GM18861 (cell line): Measurements from ENCODE around the gene WWP2.
"Not testable (repeated sequence)": the region's sequence is repeated elsewhere in the genome, so short reads cannot be mapped to it uniquely, and the experiment has no call there.

Experiments used
- ATAC-seq: cut with Tn5 transposase; IDR thresholded peaks from one replicate; pipeline ENCODE4 v1.9.1; 2021; ENCODE audit not compliant: unreplicated experiment

WWP2 gene

DNA sequence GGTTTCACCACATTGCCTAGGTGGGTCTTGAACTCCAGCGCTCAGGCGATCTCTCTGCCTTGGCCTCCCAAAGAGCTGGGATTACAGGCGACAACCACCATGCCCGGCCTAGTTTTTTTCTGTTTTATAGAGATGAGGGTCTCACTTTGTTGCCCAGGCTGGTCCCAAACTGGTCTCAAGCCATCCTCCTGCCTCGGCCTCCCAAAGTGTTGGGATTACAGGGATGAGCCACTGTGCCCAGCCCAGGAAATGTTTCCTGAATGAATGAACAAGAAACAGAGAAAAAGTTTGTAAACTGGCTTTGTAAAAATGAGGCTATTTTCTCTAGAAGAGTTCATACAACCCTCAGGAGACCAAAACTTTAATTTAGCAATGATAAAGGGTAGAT, 68.0 kb downstream of the WWP2 start:
- no peak for ATAC-seq

DNA sequence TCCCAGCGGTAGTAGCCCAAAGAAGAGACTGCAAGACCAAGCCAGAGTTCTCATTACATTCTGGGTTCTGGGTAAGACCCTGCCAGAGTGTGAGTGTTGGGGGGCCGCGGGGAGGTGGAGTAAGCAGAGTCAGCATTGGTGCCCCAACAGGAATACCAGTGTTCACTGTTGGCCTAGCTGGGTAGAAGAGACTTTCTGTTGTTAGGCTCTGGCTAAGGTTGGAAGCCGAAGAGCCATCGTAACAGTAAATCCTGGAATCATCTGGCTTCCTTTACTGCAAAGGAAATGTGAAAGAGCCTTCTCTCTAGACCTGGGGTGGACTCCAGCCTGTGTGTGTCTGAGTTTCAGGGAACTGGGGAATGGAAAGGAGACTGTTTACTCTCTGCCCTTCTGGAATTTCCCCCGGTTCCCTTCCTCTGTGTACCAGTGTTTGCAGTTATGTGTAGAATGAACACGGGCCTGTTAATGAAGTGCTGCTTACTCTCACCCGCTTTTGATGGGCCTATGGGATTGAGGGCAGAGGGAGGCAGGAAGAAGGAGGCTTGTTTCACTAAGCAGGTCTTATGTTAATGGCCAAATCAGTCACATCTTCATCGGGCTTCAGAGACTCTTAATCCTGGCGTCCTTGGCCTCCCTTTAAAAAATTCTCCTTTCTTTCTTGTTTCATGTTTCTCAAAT, 68.5 kb downstream of the WWP2 start:
- no peak for ATAC-seq

DNA sequence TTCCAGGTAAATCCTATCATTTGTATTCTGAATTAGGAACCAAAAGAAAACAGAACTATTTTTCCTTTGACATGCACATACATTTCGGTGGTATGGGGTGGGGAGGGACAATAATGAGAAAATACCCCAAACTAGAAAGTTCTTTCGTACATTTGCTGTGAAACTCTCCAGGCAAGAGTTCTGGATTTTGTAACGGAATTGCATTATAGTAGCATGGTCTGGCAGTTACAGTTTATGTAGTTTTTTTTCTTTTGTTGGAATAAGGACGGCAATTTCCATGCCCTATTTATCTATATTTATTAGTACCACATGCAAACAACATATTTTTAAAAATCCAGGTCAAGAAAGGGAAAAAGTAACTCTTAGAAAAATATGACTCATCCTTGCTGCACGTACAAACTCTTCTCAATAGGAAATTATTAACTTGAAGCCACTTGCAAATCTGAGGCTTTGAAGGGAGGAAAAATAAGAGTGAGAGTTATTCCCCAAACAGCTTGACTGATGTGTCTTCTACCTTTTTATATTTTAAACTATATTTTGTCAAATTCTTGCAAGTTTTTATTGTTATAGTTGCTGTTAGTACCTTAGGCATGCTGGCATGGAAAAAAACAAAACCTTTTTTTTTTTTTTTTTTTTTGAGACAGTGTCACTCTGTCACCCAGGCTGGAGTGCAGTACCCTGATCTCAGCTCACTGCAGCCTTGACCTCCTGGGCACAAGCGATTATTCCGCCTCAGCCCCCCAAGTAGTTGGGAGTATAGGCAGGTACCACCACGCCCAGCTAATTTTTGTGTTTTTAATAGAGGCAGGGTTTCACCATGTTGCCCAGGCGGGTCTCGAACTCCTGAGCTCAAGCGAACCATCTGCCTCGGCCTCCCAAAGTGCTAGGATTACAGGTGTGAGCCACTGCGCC, 69.3 kb downstream of the WWP2 start:
- peak; percentile 51 for ATAC-seq

DNA sequence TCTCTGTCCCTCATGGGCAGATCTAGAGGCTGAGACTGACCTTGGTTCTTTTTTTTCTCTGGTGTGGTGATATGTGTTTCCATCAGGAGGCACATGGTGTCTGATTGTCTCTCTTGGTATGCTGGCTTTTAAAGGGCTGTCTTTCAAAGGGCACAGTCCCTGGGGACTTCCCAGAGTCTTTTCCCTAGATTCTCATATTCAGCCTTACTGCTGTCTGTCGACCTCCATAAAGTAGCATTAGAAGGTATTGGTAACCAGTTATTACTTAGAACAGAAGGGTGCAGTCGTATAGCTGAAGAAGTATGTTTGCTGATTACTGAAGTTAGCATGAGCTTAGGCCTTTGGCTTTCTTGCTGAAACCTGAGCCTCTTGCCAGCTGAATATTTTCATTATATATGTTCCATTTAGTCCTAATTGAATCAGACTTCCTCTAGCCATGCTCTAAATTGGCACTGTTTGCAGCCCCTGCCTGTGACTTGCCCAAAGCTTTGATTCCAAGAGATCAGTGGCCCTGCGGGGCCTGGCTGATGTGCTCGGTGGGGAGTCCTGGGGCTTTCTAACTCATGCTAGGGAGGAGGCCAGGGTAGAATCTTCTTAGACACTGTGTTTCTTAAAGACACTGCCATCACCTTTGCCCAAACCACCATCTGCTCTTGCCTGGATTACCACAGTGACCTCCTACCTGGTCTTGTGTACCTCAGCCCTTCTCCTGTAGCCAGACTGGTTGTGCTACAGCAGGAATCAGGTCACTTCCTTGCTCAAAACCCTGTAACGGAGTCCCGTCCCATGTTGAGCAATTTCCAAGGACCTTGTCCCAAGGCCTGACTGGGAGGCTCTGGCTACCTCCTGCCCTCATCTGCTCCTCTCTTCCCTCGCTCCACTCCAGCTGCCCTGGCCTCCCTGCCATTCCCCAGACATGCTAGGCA, 71.5 kb downstream of the WWP2 start:
- no peak for ATAC-seq

DNA sequence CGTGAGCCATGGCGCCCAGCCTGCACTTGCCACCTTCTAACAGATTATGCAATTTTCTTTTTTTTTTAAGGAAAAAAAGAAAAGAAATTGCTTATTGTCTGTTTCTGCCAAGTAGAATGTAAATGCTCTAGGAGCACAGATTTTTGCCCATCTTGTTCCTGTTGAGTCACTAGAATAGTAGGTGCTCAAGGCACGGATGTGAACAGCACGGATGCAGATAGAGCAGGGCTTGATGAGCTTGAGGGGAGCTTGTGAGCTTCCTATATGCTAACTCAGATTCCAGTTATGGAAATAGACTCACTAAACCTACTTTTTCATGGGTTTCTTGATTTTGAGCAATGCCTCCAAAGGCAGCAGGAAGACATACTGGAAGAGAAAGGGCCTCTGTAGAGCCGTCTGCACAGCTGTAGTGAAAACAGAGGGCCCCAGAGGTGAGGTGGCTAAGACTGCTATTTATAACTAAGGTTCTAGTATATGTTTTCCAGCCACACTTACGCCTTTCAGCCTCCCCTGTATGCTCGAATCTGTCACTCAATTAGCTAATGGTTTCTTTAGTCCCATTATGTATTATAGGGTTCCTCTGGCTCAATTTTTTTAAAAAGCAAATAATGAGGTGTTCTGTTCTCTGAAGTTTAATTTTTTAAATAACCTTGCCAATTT, 72.8 kb downstream of the WWP2 start:
- peak; percentile 75 for ATAC-seq

DNA sequence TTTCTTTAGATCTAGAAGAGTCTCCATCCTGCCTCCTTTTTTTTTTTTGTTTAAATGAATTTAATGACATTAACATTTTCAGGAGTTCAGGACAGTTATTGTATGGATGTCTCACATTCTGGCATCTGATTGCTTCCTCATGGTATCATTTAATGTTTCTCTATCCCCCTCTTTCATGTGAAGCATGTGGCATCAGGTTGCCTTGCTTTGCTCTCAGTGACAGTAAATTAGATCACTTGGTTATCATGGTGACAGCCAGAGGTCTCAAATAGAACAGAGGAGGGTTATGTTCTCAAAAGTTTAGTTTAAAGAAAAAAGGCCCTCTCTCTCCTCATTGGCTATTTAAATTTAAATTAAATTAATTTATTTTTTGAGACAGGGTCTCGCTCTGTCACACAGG, 74.1 kb downstream of the WWP2 start:
- no peak for ATAC-seq

DNA sequence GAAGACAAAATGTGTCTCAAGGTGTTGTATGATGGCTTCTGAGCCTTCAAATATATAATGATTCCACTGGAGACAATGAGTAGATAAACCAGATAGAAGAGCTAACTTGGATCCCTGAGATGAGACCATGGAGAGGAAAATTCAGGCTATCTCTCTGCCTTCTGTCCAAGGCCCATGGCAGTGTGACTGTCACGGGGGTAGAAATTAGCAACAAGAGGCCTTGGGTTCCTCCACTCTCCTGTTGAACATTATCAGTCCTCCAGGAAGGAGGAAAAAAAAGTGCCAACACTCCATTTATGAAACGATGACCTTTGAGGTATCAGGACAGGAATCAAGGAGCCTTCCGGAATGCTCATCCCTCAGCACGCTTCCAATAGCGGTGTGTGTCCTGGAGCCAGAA, 75.2 kb downstream of the WWP2 start:
- ATAC-seq = no peak

DNA sequence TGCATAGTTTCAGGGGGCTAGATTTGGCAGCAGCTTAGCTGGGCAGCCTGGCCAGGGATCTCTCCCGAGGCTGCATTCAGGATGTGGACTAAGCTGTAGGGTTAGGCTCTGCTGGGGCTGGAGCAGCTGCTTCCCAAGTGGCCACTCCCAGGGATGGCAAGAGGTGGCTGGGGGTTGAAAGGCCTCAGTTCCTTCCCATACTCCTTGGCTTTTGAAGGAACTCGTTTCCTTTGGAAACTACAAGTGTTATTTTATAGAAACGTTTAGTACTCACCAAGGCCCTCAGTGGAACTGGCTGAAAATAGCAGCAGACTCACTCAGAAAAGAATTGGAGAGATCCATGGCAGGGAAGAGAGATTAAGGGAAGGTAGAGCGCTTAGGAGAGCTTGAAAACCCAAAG, 76.4 kb downstream of the WWP2 start:
- ATAC-seq = no peak

DNA sequence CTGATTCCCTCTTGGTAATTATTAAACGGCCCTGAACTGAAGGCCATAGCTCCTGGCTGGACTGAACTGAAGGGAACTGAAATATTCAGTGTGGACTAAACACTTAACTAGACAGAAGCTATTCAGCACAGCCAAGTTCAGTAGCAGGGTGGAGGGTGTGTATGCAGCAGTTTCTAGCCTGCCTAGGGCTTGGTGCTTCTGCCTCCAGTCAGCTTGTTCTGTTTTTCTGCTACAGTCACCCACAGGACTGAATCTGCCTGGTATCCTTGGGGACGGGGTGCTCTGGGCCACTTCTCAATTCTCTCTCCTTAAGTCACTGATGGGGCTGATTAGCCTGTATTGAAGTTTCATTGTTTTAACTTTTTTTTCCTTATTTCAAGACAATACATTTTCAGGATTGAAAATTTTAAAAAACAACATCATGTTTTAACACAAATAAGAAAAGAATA, 77.1 kb downstream of the WWP2 start:
- ATAC-seq = no peak

DNA sequence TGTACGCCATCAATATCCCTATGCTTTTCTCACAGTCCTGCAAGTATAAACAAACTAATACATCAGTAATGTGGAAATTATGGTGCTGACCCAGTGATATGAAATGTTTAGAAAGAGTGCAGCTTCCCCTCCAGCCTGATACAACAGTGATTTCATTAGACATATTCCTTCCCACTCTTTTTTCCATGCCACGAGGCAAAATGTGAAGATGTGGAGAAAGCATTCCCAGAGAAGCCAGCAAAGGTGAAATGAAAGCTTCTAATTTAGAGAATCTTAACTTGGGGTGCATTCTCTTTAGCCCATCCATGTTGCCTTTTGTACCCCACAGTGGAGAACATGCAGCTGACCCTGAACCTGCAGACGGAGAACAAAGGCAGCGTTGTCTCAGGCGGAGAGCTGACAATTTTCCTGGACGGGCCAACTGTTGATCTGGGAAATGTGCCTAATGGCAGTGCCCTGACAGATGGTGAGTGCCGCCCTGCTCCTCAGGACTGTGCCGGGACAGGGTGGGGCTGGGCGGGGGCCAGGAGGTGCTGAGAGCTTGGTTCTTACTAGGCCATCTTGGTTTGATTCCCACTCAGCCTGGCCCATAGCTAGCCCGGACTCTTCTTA, 77.8 kb downstream of the WWP2 start:
- no peak for ATAC-seq

DNA sequence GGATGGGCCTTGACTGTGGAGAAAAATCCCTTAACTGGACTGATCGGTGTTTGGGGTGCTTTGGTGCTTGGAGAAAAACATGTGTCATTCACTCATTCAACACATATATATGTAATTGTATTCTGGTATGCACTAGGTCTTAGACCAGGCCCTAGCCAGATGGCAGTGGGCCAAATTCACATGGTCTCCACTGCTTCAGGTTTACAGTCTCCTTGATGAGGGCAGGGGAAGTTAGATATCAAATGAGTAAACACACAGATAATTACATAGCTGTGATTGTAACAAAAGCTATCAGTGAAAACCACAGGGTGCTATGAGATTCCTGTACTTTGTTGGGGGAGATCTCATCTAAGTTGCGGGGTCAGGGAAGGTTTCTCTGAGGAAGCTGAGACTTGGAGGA, 78.8 kb downstream of the WWP2 start:
- ATAC-seq = no peak

DNA sequence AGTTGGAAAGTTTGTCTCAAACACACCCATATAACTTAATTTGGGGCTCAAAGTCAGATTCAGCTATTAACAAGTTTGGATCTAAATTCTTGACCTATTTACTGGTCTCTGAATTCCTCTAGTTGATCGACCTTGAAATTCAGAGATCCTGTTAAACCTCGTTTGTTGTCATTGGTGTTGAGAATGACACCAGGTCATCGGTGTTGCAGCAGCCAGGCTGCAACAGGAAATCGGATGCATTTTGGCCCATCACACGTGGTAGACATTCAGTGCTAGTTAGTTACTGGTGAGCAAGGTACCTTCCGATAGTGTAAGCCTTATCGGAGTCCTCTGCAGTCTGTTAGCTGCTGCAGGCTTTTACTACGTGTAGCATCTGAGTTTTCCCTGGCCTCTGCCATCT, 82.3 kb downstream of the WWP2 start:
- no peak for ATAC-seq

DNA sequence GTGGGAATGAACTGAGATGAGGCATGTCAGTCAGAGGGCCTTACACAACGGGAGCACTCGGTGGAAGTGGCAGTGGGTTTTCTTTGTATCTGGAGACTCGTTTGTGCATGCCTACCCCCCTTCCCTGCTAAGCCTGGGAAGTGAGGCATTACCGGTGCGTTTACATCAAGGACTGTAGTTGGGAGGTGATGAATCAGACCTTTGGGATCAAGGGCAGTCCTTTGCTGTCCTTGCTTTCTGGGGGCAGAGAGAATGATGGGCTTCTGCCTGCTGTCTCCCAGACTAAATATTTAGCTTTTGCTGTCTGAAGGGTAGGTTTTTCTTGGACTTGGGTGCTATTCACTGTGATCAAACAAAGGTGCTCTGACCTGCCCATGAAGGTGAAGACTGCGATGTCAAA, 83.0 kb downstream of the WWP2 start:
- ATAC-seq = no peak

DNA sequence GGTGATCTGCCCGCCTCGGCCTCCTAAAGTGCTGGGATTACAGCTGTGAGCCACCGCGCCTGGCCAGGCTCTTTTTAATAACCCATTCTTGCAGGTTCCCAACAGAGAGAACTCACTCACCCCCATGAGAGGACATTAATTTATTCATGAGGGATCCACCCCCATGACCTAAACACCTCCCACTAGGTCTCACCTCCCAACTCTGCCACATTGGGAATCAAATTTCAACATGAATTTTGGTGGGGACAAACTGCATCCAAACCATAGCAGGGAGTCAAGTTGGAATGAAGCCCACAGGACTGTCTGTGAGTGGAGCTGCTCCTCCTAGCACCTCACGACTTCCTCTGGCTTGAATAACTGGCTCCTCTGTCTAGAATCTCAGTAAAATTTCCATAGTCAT, 85.5 kb downstream of the WWP2 start:
- ATAC-seq = no peak

DNA sequence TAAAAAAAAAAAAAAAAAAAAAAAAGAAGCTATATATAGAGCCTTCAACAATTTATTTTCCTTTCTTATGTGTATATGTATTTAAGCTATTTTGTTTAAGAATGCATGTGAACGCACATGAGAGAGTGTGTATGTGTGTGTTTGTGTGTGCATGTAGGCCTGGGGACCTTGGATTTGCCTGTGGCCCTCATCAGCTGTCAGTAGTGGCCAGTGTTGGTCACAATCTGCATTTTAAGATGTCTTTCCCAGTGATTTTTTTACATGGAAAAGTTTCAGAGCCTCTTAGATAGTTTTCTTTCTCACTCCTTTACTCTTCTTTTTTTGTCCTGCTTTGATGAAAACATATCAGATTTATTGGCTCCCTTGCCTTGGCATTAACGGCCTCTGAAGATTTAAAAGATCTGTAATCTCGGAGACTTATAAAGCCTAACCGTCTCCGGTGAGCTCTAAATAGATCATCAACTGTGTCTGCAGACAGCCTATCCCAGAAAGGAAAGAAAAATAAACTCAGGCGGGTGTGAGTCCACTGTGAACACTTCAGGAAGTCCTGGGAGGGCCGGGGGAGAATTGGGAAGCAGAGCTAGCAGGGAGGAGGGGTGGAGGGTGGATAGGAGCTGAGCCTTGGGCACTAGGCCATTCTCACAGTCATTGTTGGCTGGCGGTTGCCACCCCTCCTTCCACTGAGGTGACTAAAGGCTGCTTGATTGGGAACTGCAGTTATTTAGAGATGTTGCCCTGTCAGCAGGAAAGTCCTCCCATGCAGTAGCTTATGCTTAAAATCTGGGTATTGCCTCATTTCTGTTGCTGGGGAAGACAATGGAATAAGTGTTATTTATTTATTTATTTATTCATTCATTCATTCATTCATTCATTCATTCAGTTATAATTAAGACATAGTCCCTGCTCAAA, 86.8 kb downstream of the WWP2 start:
- ATAC-seq = no peak

DNA sequence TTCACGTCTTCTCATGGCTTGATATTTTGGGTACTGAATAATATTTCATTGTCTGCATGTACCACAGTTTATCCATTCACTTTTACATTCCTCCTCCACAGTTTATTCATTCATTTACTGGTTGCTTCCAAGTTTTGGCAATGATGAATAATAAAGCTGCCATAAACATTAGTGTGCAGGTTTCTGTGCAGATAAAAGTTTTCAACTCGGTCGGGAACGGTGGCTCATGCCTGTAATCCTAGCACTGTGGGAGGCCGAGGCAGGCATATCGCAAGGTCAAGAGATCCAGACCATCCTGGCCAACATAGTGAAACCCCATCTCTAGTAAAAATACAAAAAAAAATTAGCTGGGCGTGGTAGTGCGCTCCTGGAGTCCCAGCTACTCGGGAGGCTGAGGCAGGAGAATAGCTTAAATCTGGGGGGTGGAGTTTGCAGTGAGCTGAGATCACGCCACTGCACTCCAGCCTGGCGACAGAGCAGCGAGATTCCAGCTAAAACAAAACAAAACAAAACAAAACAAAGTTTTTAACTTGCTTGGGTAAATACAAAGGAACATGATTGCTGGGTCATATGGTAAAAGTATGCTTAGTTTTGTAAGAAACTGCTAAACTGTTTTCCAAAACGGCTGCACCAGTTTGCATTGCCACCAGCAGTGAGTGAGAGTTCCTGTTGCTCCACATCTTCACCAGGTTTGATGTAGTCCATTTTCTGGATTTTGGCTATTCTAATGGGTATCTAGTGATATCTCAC, 89.5 kb downstream of the WWP2 start:
- no peak for ATAC-seq

DNA sequence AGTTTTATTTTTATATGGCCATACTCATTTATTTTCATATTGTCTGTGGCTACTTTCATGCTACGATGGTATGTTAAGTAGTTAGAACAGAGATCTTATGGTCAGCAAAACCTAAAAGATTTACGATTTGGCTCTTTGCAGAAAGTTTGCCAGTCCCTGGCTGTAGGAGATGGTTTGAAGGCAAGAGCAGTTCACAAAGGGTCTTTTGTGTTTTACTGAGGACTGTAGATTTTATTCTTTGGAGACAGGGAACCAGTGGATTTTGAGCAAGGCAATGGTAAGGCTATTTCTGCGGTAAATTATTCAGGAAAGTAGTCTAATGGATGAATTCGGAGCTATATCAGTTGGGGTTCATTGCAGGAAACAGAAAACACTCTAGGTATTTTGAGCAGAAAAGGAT, 90.7 kb downstream of the WWP2 start:
- ATAC-seq = no peak

DNA sequence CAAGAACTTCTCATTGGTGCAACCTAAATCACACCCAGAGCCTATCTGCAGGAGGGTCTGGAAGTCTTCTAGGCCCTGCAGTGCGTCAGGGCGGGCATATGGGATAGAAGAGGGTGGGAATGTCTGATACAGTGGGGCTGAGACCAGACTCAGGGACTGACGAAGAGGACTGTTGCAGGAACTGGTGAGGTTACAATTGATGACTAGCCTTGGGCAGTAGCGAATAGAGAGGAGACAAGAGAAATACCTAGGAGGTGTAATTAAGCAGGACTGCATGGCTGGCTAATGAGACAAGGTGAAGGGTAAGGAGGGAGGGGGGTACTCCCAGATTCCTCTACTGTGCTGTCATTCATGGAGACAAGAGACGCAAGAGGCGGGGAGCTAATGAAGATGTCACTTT, 91.3 kb downstream of the WWP2 start:
- ATAC-seq = no peak

DNA sequence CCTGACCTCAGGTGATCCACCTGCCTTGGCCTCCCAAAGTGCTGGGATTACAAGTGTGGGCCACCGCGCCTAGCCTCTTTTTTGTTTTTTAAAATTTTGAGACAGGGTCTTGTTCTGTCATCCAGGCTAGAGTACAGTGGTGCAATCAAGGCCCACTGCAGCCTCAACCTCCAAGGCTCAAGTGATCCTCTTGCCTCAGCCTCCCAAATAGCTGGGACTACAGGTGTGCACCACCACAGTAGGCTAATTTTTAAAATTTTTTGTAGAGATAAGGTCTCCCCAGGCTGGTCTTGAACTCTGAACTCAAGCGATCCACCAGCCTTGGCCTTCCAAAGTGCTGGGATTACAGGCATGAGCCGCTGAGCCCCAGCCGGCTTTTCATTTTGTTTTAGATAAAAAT, 92.6 kb downstream of the WWP2 start:
- ATAC-seq = not testable (repeated sequence)
